Hepatocyte (in vitro differentiated cells): ENCODE measurements around the gene TANC1. TPM values are rescaled to one million over a fixed set of nuclear protein-coding genes. Genes with fewer than 3 reads are reported as not detected.

Experiments
- DNase-seq: peaks from one replicate; pipeline ENCODE4 v3.0.0-alpha.2; 2016; ENCODE audit warnings: low spot score
- H2AFZ ChIP-seq: fragments of 200-600 bp; sonication (generic); 2 replicates; pipeline ENCODE4 v1.6.0; 2016; ENCODE audit warnings: antibody characterized with exemption, mild to moderate bottlenecking
- H3K27ac ChIP-seq: fragments of 200-600 bp; sonication (generic); 2 replicates; pipeline ENCODE4 v1.5.1; 2016; ENCODE audit warnings: mild to moderate bottlenecking
- H3K27me3 ChIP-seq: fragments of 200-600 bp; sonication (generic); 2 replicates; pipeline ENCODE4 v1.6.1; 2016
- H3K36me3 ChIP-seq: fragments of 200-600 bp; sonication (generic); replicated peaks from 2 replicates; pipeline ENCODE4 v1.5.1; 2016; ENCODE audit warnings: low read depth; ENCODE audit not compliant: insufficient read depth
- H3K4me1 ChIP-seq: fragments of 200-600 bp; sonication (generic); 2 replicates; pipeline ENCODE4 v1.5.1; 2016; ENCODE audit warnings: mild to moderate bottlenecking, moderate library complexity; ENCODE audit not compliant: insufficient read depth
- H3K4me2 ChIP-seq: fragments of 200-600 bp; sonication (generic); 2 replicates; pipeline ENCODE4 v1.6.0; 2016
- H3K4me3 ChIP-seq: fragments of 200-600 bp; sonication (generic); 2 replicates; pipeline ENCODE4 v1.5.1; 2016; ENCODE audit warnings: mild to moderate bottlenecking
- H3K79me2 ChIP-seq: fragments of 200-600 bp; sonication (generic); 2 replicates; pipeline ENCODE4 v1.6.0; 2017; ENCODE audit warnings: mild to moderate bottlenecking
- H3K9me2 ChIP-seq: fragments of 200-600 bp; sonication (generic); replicated peaks from 2 replicates; pipeline ENCODE4 v1.6.0; 2017; ENCODE audit warnings: mild to moderate bottlenecking; ENCODE audit not compliant: insufficient read depth
- H3K9me3 ChIP-seq: fragments of 200-600 bp; sonication (generic); 2 replicates; pipeline ENCODE4 v1.5.1; 2016; ENCODE audit warnings: low read depth, mild to moderate bottlenecking
- H4K20me1 ChIP-seq: fragments of 200-600 bp; sonication (generic); 2 replicates; pipeline ENCODE4 v1.6.0; 2016; ENCODE audit warnings: mild to moderate bottlenecking; ENCODE audit not compliant: insufficient read depth, poor library complexity, severe bottlenecking
- CTCF ChIP-seq: fragments of 200-600 bp; sonication (generic); IDR thresholded peaks from 2 replicates; pipeline ENCODE4 v1.5.1; 2016; ENCODE audit warnings: antibody characterized with exemption, mild to moderate bottlenecking; ENCODE audit not compliant: poor library complexity
- EZH2 ChIP-seq: fragments of 200-600 bp; sonication (generic); IDR thresholded peaks from 2 replicates; pipeline ENCODE4 v1.6.1; 2016; ENCODE audit warnings: antibody characterized with exemption, mild to moderate bottlenecking, borderline replicate concordance
- EZH2phosphoT487 ChIP-seq: fragments of 200-600 bp; sonication (generic); IDR thresholded peaks from one replicate; pipeline ENCODE4 v1.6.1; 2018; ENCODE audit warnings: antibody characterized with exemption, mild to moderate bottlenecking, low read depth, moderate library complexity; ENCODE audit not compliant: unreplicated experiment, severe bottlenecking
- WGBS: methylation state at CpG from one replicate; pipeline ENCODE4 v1.1.6; 2016; ENCODE audit warnings: low lambda C conversion rate; ENCODE audit errors: missing lambda C conversion rate; 5-methylcytosine and 5-hydroxymethylcytosine counted together
- polyA plus RNA-seq: library from polyadenylated mRNA; unstranded; fragments of >200 nt; fragmentation: Nextera tagmentation; extraction: Ambion mirVana; gene quantifications from 2 replicates; pipeline ENCODE4 v1.2.1, GENCODE V29; 2016
- total RNA-seq: library from RNA; depleted of rRNA; stranded (reverse); fragments of >200 nt; gene quantifications from 2 replicates; pipeline ENCODE4 v1.2.3, GENCODE V29; 2014

The TANC1 gene
- total and polyA plus RNA-seq, 2 experiments from 2014 or later, result 8.3 to 18.5 TPM

GRCh38 chr2:159229476-159230144 is 261.2 kb downstream of the TANC1 start:
- no peaks in the 10 kb centered on the region for H3K27me3 ChIP-seq
- no peak overlapping the region for H3K27ac ChIP-seq
- no peaks in the 10 kb centered on the region for H4K20me1 ChIP-seq
- no peaks in the 10 kb centered on the region for H3K79me2 ChIP-seq
- H3K36me3 ChIP-seq, result no peaks in the 10 kb centered on the region
- no peak overlapping the region for H3K4me2 ChIP-seq
- 94% methylated on average over 15 of the region's 15 CpGs for WGBS
- no peaks in the 10 kb centered on the region for H3K9me3 ChIP-seq
- no peak for DNase-seq
- H3K9me2 ChIP-seq, result no peaks in the 10 kb centered on the region
- no peak overlapping the region for H3K4me3 ChIP-seq
- no peak for TF ChIP-seq EZH2phosphoT487
- TF ChIP-seq CTCF, result no peak
- TF ChIP-seq EZH2, result no peak
- no peak overlapping the region for H2AFZ ChIP-seq
- H3K4me1 ChIP-seq, result no peaks in the 10 kb centered on the region

GRCh38 chr2:159230145-159230877 is 261.9 kb downstream of the TANC1 start:
- H3K79me2 ChIP-seq, result no peaks in the 10 kb centered on the region
- no peak overlapping the region for H3K27ac ChIP-seq
- no peaks in the 10 kb centered on the region for H3K27me3 ChIP-seq
- H3K9me2 ChIP-seq, result no peaks in the 10 kb centered on the region
- no peaks in the 10 kb centered on the region for H4K20me1 ChIP-seq
- no peaks in the 10 kb centered on the region for H3K36me3 ChIP-seq
- no peak overlapping the region for H3K4me2 ChIP-seq
- H3K4me1 ChIP-seq, result no peaks in the 10 kb centered on the region
- 96% methylated on average over 19 of the region's 19 CpGs for WGBS
- TF ChIP-seq EZH2 (no peak), EZH2phosphoT487 (no peak), CTCF (no peak)
- H3K9me3 ChIP-seq, result no peaks in the 10 kb centered on the region
- no peak overlapping the region for H3K4me3 ChIP-seq
- no peak for DNase-seq
- no peak overlapping the region for H2AFZ ChIP-seq

GRCh38 chr2:159232456-159233170 is 264.2 kb downstream of the TANC1 start:
- H3K36me3 ChIP-seq, result no peaks in the 10 kb centered on the region
- H3K9me2 ChIP-seq, result no peaks in the 10 kb centered on the region
- 63% methylated on average over 3 of the region's 3 CpGs for WGBS
- no peaks in the 10 kb centered on the region for H3K4me1 ChIP-seq
- H3K4me2 ChIP-seq, result no peak overlapping the region
- H2AFZ ChIP-seq, result no peak overlapping the region
- H3K4me3 ChIP-seq, result no peak overlapping the region
- no peaks in the 10 kb centered on the region for H3K79me2 ChIP-seq
- H4K20me1 ChIP-seq, result no peaks in the 10 kb centered on the region
- no peak for DNase-seq
- H3K27ac ChIP-seq, result no peak overlapping the region
- H3K9me3 ChIP-seq, result no peaks in the 10 kb centered on the region
- no peaks in the 10 kb centered on the region for H3K27me3 ChIP-seq
- TF ChIP-seq EZH2, result no peak
- TF ChIP-seq EZH2phosphoT487, result no peak
- TF ChIP-seq CTCF, result no peak
